Measurements from ENCODE around the gene ZNF565. TPM values are rescaled to one million over a fixed set of nuclear protein-coding genes. Genes with fewer than 3 reads are reported as not detected.

Gene ZNF565
- total and polyA plus RNA-seq, 2 of the 13 experiments (the other 11 are each of a cell fraction or from before 2014, with no cell fraction given): 1.8 to 5.2 TPM

DNA sequence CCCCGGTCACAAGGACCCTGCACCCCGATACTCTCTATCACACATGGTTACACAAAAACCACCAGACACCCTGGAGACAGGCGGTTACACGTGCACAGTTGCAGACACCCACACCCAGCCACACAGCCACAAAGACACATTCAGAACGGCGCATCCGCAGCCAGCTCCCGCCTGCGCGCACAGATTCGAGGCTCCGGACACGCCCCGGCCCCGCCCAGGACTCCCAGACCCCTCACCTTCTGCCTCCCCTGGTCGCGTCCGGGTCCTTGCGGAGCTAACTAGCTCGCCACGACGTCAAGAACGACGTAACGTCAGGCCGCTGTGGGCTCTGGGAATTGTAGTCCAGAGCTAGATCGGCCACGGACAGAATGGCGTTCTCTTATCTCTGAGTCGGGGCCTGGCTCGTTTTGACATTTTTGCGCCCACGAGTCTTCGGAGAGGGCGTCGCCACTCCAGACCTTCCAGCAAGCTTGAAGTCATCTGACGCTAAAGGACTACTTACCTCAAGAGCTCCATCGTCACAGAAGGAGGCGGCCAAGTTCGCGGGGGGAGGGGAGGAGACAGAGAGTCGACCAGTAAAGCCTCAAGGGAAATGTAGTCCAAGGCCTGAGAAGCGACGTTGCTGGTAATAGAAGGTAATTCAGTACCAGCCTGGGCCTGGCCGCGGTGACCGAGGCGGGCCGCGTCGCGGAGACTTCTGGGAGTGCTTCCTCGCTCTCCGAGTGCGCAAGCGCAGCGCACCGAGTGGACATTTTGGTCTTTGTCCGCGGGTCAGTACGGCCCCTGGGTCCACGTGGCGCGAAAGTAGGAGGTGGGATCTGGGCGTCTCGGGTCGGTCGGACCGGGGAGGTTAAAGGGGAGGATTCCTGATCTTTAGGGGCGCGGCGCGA is at the start of gene ZNF565, which contains the start of gene ZNF146 (continued):
- TF ChIP-seq, protein P1, sequence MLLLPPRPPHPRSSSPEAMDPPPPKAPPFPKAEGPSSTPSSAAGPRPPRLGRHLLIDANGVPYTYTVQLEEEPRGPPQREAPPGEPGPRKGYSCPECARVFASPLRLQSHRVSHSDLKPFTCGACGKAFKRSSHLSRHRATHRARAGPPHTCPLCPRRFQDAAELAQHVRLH (CRISPR knock-in tag; IDR thresholded peaks at IDR 0.05; ENCODE audit: borderline replicate concordance, low read depth): no peak
- TF ChIP-seq PTBP1 (IDR thresholded peaks at IDR 0.05; ENCODE audit: low read depth, low read length, poor library complexity, severe bottlenecking) (no peak), U2AF1 (optimal IDR thresholded peaks at IDR 0.05; ENCODE audit: low read depth, low read length) (no peak), FOXJ3 (CRISPR knock-in tag; IDR thresholded peaks at IDR 0.05; ENCODE audit: borderline replicate concordance) (peak; percentile 52; the same call in 1 of the 2 replicates), ATF7 (IDR thresholded peaks at IDR 0.05) (0 out of 2 replicates have a peak, but pooled peaks have one; percentile 27), ATF7 (CRISPR knock-in tag; IDR thresholded peaks at IDR 0.05) (no peak; the same call in 1 of the 2 replicates), NCOA1 (CRISPR knock-in tag; IDR thresholded peaks at IDR 0.05) (0 out of 2 replicates have a peak, but pooled peaks have one; percentile 66), ZNF558 (CRISPR knock-in tag; IDR thresholded peaks at IDR 0.05; ENCODE audit: borderline replicate concordance) (no peak; the same call in 1 of the 2 replicates), ZNF121 (CRISPR knock-in tag; IDR thresholded peaks at IDR 0.05) (no peak), CBX1 (IDR thresholded peaks at IDR 0.05; ENCODE audit: low read depth) (no peak), ZNF792 (CRISPR knock-in tag; IDR thresholded peaks at IDR 0.05) (0 out of 2 replicates have a peak, but pooled peaks have one; percentile 60), RAD51 (IDR thresholded peaks at IDR 0.05; ENCODE audit: borderline replicate concordance) (no peak), ELF3 (CRISPR knock-in tag; IDR thresholded peaks at IDR 0.05) (no peak; the same call in none of the 2 replicates)
- TF ChIP-seq, protein P2, sequence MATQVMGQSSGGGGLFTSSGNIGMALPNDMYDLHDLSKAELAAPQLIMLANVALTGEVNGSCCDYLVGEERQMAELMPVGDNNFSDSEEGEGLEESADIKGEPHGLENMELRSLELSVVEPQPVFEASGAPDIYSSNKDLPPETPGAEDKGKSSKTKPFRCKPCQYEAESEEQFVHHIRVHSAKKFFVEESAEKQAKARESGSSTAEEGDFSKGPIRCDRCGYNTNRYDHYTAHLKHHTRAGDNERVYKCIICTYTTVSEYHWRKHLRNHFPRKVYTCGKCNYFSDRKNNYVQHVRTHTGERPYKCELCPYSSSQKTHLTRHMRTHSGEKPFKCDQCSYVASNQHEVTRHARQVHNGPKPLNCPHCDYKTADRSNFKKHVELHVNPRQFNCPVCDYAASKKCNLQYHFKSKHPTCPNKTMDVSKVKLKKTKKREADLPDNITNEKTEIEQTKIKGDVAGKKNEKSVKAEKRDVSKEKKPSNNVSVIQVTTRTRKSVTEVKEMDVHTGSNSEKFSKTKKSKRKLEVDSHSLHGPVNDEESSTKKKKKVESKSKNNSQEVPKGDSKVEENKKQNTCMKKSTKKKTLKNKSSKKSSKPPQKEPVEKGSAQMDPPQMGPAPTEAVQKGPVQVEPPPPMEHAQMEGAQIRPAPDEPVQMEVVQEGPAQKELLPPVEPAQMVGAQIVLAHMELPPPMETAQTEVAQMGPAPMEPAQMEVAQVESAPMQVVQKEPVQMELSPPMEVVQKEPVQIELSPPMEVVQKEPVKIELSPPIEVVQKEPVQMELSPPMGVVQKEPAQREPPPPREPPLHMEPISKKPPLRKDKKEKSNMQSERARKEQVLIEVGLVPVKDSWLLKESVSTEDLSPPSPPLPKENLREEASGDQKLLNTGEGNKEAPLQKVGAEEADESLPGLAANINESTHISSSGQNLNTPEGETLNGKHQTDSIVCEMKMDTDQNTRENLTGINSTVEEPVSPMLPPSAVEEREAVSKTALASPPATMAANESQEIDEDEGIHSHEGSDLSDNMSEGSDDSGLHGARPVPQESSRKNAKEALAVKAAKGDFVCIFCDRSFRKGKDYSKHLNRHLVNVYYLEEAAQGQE (IDR thresholded peaks at IDR 0.05; ENCODE audit: borderline replicate concordance in 1 of 2, low read depth in 1 of 2, low read length in 2 of 2): peak in 1 of 2 experiments; percentile 23; a peak in 1 of 4 replicates
- TF ChIP-seq, protein P3, sequence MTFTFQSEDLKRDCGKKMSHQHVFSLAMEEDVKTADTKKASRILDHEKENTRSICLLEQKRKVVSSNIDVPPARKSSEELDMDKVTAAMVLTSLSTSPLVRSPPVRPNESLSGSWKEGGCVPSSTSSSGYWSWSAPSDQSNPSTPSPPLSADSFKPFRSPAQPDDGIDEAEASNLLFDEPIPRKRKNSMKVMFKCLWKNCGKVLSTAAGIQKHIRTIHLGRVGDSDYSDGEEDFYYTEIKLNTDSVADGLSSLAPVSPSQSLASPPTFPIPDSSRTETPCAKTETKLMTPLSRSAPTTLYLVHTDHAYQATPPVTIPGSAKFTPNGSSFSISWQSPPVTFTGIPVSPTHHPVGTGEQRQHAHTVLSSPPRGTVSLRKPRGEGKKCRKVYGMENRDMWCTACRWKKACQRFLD (CRISPR knock-in tag; IDR thresholded peaks at IDR 0.05; ENCODE audit: borderline replicate concordance): no peak; the same call in none of the 2 replicates
- TF ChIP-seq, protein P4, sequence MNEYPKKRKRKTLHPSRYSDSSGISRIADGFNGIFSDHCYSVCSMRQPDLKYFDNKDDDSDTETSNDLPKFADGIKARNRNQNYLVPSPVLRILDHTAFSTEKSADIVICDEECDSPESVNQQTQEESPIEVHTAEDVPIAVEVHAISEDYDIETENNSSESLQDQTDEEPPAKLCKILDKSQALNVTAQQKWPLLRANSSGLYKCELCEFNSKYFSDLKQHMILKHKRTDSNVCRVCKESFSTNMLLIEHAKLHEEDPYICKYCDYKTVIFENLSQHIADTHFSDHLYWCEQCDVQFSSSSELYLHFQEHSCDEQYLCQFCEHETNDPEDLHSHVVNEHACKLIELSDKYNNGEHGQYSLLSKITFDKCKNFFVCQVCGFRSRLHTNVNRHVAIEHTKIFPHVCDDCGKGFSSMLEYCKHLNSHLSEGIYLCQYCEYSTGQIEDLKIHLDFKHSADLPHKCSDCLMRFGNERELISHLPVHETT (CRISPR knock-in tag; conservative IDR thresholded peaks at IDR 0.05): peak; percentile 48
- TF ChIP-seq, protein P5, sequence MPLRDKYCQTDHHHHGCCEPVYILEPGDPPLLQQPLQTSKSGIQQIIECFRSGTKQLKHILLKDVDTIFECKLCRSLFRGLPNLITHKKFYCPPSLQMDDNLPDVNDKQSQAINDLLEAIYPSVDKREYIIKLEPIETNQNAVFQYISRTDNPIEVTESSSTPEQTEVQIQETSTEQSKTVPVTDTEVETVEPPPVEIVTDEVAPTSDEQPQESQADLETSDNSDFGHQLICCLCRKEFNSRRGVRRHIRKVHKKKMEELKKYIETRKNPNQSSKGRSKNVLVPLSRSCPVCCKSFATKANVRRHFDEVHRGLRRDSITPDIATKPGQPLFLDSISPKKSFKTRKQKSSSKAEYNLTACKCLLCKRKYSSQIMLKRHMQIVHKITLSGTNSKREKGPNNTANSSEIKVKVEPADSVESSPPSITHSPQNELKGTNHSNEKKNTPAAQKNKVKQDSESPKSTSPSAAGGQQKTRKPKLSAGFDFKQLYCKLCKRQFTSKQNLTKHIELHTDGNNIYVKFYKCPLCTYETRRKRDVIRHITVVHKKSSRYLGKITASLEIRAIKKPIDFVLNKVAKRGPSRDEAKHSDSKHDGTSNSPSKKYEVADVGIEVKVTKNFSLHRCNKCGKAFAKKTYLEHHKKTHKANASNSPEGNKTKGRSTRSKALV (CRISPR knock-in tag; IDR thresholded peaks at IDR 0.05): 0 out of 2 replicates have a peak, but pooled peaks have one; percentile 55
- TF ChIP-seq, protein P6, sequence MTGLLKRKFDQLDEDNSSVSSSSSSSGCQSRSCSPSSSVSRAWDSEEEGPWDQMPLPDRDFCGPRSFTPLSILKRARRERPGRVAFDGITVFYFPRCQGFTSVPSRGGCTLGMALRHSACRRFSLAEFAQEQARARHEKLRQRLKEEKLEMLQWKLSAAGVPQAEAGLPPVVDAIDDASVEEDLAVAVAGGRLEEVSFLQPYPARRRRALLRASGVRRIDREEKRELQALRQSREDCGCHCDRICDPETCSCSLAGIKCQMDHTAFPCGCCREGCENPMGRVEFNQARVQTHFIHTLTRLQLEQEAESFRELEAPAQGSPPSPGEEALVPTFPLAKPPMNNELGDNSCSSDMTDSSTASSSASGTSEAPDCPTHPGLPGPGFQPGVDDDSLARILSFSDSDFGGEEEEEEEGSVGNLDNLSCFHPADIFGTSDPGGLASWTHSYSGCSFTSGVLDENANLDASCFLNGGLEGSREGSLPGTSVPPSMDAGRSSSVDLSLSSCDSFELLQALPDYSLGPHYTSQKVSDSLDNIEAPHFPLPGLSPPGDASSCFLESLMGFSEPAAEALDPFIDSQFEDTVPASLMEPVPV (CRISPR knock-in tag; IDR thresholded peaks at IDR 0.05): peak; percentile 15; the same call in 1 of the 2 replicates

Data from HepG2 (cell line).